Myocyte (in vitro differentiated cells): ENCODE data around the gene NFS1. TPM values are rescaled to one million over a fixed set of nuclear protein-coding genes. Genes with fewer than 3 reads are reported as not detected.
"Not testable (repeated sequence)": the region's sequence is repeated elsewhere in the genome, so short reads cannot be mapped to it uniquely, and the experiment has no call there.

Experiments used
- DNase-seq: peaks from one replicate; pipeline ENCODE4 v3.0.0-alpha.2; 2012; ENCODE audit warnings: low read depth
- total RNA-seq: library from RNA; depleted of rRNA; stranded (reverse); fragments of >200 nt; gene quantifications from 2 replicates; pipeline ENCODE4 v1.2.3, GENCODE V29; 2014

Gene NFS1
- total RNA-seq, 1 donor from 2014 or later, result 37.1 TPM

GRCh38 chr20:35710039-35710438 lies 10.9 kb upstream of the NFS1 start:
- DNase-seq, result no peak

- no peak for DNase-seq
These were observed 10.1 kb upstream of the NFS1 start for GRCh38 chr20:35709259-35709658.

- no peak for DNase-seq
These were observed 9.3 kb upstream of the NFS1 start for GRCh38 chr20:35708502-35708901.

- DNase-seq, result not testable (repeated sequence)
These were observed 7.7 kb upstream of the NFS1 start for GRCh38 chr20:35706591-35707529.

- DNase-seq, result not testable (repeated sequence)
These were observed 6.7 kb upstream of the NFS1 start for GRCh38 chr20:35705894-35706293.

GRCh38 chr20:35704514-35705261 lies 5.5 kb upstream of the NFS1 start:
- no peak for DNase-seq

GRCh38 chr20:35702824-35703695 lies 3.9 kb upstream of the NFS1 start:
- no peak for DNase-seq

GRCh38 chr20:35702051-35702823 lies 3.1 kb upstream of the NFS1 start:
- peak; percentile 37 for DNase-seq

GRCh38 chr20:35700625-35701148 lies 1.5 kb upstream of the NFS1 start:
- peak; percentile 45 for DNase-seq

- no peak for DNase-seq
These were observed 939 bp upstream of the NFS1 start for GRCh38 chr20:35699957-35700624.

GRCh38 chr20:35698298-35699126 lies 640 bp downstream of the NFS1 start:
- peak; percentile 13 for DNase-seq

- no peak for DNase-seq
These were observed 1.4 kb downstream of the NFS1 start for GRCh38 chr20:35697696-35698297.

GRCh38 chr20:35695978-35696377 lies 3.2 kb downstream of the NFS1 start:
- no peak for DNase-seq

- no peak for DNase-seq
These were observed 3.9 kb downstream of the NFS1 start for GRCh38 chr20:35695245-35695749.

GRCh38 chr20:35690265-35690664 lies 8.9 kb downstream of the NFS1 start:
- DNase-seq, result no peak

- not testable (repeated sequence) for DNase-seq
These were observed 12.3 kb downstream of the NFS1 start for GRCh38 chr20:35686872-35687271.

- not testable (repeated sequence) for DNase-seq
These were observed 13.8 kb downstream of the NFS1 start for GRCh38 chr20:35685368-35685767.

GRCh38 chr20:35681960-35682359 lies 17.2 kb downstream of the NFS1 start:
- no peak for DNase-seq
